GM18909 (cell line): ENCODE data around the gene SMARCC1.

Source experiments
- ATAC-seq: cut with Tn5 transposase; IDR thresholded peaks from one replicate; pipeline ENCODE4 v1.9.1; 2021; ENCODE audit warnings: mild to moderate bottlenecking; ENCODE audit not compliant: unreplicated experiment, poor library complexity

Gene SMARCC1

GRCh38 chr3:47603332-47603731, 178.4 kb downstream of the SMARCC1 start:
- no peak for ATAC-seq

- no peak for ATAC-seq
These were observed 180.4 kb downstream of the SMARCC1 start for GRCh38 chr3:47601281-47601680.

- ATAC-seq, result no peak
These were observed 186.9 kb downstream of the SMARCC1 start for GRCh38 chr3:47594792-47595191.

- no peak for ATAC-seq
These were observed 189.5 kb downstream of the SMARCC1 start for GRCh38 chr3:47592066-47592795.

GRCh38 chr3:47590216-47590615, 191.5 kb downstream of the SMARCC1 start:
- ATAC-seq, result no peak

- no peak for ATAC-seq
These were observed 193.1 kb downstream of the SMARCC1 start for GRCh38 chr3:47588587-47588986.

GRCh38 chr3:47588053-47588452, 193.6 kb downstream of the SMARCC1 start:
- no peak for ATAC-seq

- ATAC-seq, result no peak
These were observed 194.9 kb downstream of the SMARCC1 start for GRCh38 chr3:47586746-47587145.

GRCh38 chr3:47583320-47584075, 198.2 kb downstream of the SMARCC1 start:
- ATAC-seq, result no peak

GRCh38 chr3:47581835-47582234, 199.9 kb downstream of the SMARCC1 start:
- no peak for ATAC-seq

GRCh38 chr3:47581422-47581821, 200.3 kb downstream of the SMARCC1 start:
- no peak for ATAC-seq

GRCh38 chr3:47580481-47580880, 201.2 kb downstream of the SMARCC1 start:
- no peak for ATAC-seq

- no peak for ATAC-seq
These were observed 201.8 kb downstream of the SMARCC1 start for GRCh38 chr3:47579875-47580274.

- peak; percentile 51 for ATAC-seq
These were observed 202.7 kb downstream of the SMARCC1 start, which contains the start of gene CSPG5 for GRCh38 chr3:47578691-47579632. TSS of gene CSPG5 (minus strand) at chr3:47578865. CDS start at chr3:47578693, 172 bp downstream.

- peak; percentile 48 for ATAC-seq
These were observed 203.5 kb downstream of the SMARCC1 start for GRCh38 chr3:47578119-47578632.

- ATAC-seq, result no peak
These were observed 204.0 kb downstream of the SMARCC1 start for GRCh38 chr3:47577583-47578118.

GRCh38 chr3:47573190-47574172, 208.2 kb downstream of the SMARCC1 start:
- no peak for ATAC-seq

GRCh38 chr3:47571391-47572175, 210.1 kb downstream of the SMARCC1 start:
- no peak for ATAC-seq
